ENCODE measurements around the gene RSPH4A. TPM values are rescaled to one million over a fixed set of nuclear protein-coding genes. Genes with fewer than 3 reads are reported as not detected.
A peak's percentile ranks its signal among the peaks of the same experiment; 100 is the strongest.
"Not testable (repeated sequence)": the region's sequence is repeated elsewhere in the genome, so short reads cannot be mapped to it uniquely, and the experiment has no call there.

RSPH4A gene
- total RNA-seq, 1 donor from 2014 or later = 0.60 TPM

DNA sequence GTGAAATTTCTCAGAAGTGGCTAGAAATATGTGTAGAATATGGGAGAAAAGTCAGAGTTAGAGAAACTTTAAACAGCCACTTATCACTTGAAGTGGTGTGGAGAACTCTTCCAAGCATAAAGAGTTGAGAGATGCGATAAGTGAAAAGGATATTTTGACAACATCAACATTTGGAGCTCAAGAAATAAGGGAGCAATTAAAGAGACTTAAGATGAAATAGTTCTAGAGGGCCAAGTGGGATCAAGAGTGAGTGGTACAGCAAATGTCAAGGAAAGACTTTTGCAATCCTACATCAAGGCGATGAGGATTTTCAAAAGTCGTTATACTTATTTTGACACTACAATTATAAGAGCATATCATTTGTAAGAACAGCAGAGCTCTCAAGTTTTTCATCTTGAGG is 9.6 kb downstream of the RSPH4A start:
- no peak for DNase-seq (ENCODE audit: low read depth in 2 of 2)

DNA sequence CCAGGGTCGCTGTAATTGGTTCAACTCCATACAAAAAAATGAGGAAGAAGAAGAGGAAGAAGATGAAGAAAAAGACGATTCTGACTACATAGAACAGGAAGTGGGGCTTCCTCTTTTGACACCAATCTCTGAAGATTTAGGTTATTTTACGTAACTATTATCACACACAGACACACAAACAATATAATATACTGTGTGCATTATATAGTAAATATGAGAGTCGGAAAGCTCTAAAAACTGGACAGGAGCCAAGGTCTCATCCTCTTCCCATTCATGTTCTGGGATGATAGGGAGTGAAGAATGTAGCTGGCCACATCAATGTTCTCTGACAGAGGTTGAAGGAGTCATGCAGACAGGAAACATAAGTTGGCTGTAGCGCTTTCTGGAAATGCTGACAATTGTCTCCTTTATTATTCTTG is 13.3 kb downstream of the RSPH4A start:
- peak; percentile 88 to 94 for DNase-seq (ENCODE audit: low read depth in 2 of 2)

DNA sequence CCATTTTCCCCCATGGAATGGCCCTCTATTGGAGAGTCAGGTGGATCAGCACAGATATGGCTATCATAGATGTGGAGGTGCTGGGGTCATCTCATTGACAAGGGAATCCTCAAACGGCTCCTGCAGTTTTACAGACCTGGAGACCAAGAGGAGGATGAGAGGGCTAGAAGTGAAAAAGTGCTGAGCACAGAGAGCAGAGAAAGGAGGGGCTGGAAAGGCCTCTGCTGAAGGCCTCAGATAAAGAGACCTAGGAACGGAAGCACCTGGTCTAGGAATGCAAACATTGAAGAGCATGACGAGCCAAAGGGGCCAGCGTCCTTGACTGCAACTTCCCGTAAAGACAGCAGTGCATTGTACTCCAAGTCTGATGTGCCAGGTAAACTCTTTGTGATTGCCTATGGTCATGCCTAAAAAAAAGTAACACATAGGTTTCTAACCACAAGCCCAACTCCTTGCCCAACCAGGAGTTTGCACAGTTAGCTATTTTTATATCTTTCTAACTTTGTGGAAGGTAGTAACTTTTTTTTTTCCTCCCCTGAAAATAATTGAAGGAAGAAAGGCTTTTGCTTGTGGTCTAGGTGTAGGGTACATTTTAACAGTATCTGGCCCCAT is 15.2 kb downstream of the RSPH4A start:
- peak; percentile 83 to 90 for DNase-seq (ENCODE audit: low read depth in 2 of 2)

DNA sequence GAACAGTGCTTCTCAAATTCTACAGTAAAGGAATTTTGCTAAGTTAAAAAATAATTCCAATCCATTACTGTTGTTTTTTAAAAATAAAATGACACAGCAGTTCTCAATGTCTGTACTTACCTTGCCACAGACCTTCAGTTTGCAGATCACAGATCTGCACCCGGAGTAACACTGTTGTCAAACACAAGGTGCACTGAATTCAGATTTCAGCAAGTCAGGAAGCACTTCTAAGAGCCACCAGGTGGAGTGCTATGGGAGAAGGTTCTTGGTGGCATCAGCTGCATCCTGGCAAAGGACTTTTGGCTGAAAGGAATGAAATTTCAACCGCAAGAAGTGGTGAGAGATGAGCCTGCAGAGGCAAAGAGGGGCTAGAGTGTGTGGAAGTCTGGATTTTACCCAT is 17.4 kb downstream of the RSPH4A start:
- DNase-seq (ENCODE audit: low read depth in 2 of 2) = peak in 1 of 2 donors; percentile 9

DNA sequence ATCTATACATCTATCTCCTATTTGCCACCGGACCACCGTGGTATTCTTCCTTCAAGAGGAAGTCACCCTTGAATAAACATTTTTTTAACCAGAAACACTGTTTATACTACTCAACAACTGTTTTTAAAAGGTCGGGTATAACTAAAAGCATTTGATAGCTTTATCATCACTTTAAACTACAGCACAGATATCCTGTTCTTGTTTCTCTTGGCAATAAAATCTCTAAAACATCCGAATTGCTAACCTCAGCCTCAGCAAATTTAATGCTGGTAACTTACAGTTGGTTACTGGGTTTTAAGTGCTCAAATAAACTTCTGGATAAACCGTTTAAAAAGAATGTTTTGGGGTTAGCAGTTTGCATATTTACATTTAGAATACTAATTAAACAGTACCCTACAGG is 31.9 kb downstream of the RSPH4A start:
- peak; percentile 81 to 86 for DNase-seq (ENCODE audit: low read depth in 2 of 2)

DNA sequence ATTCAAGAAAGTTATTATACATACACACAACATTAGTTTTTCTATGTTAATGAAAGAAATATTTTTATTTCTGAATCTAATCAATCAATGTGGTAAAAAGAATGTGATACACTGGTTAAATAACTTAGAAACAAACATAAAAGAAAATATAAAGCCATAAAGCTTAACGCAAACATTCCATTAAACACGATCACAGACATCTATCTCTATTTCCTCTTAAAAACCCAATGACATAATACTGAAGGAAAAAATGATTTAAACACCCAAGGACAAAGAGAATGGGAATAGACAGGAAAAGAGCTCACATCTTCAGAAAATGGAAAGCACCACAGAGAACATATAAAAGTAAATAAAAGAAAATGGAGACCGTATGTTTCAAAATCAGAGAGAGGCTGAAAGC is 32.9 kb downstream of the RSPH4A start:
- peak in 1 of 2 donors; percentile 21 for DNase-seq (ENCODE audit: low read depth in 2 of 2)

DNA sequence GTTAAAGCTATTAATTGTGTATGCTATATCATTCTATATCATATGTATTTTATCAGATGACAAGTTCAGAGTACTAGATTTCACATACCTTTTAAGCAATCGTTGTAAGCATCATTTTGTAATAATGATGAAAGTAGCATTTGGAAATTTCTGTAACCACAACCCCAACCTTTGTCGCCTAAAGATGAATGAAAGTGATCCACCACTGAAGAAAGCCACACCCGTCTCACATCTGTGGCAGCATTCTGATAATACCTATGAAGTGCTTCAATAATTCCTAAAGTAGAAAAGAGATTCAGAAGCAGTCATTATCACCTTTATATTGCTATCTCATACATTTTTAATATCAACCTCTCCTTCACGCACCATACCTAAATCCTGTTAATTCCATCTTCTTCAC is 35.6 kb downstream of the RSPH4A start:
- no peak for DNase-seq (ENCODE audit: low read depth in 2 of 2)

DNA sequence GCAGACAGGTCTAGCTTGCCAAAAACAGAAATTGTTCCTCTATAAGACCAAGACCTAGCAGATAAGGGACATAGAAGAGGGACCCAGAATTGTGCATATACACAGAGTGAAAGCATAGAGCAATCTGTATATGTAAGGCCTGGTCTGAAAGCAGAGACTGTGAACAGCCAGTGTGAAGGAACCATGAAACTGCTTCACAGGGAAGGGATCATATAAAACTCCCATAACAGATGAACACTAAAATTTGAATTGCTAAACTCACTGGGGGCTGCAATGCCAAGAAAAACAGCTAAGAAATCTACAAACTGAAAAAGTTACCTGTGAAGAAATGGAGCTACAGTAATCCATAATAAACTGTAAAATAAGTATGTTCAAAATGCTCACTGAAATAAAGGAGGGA is 45.3 kb downstream of the RSPH4A start:
- DNase-seq (ENCODE audit: low read depth in 2 of 2) = no peak

DNA sequence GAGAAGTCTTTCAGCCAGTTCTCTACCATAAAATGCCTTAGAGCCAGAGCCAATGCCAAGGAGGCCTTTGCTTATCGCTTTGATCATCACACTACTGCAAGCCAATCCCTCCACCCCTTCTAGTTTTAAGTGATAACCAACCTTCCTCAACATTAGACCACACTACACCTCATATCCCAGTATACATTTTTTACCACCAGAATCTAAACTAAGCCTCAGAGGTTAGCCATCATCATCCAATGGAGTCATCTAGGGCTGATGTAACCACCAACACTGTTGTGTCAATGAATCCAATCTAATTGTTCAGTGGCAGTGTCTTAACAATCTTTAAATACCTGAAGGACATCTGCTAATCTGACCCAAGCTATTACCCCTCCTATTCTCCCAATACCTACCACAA is 45.9 kb downstream of the RSPH4A start:
- no peak for DNase-seq (ENCODE audit: low read depth in 2 of 2)

DNA sequence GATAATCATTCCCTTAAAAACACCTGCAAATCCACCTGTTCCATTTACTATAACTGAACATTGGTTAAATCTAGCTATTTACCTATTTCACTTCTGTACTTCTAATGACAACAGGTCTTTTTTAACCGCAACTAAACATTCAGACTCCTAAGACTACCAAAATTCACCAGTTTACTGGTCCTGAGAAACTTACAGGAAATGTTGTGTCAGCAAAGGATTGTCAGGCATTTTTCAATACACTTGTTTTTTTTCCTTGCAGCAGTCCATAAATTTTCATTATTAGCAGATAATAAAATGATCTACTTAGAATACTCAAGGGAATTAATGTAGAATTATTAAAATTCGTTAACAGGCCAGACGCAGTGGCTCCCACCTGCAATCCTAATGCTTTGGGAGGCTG is 47.0 kb downstream of the RSPH4A start:
- DNase-seq (ENCODE audit: low read depth in 2 of 2) = no peak

DNA sequence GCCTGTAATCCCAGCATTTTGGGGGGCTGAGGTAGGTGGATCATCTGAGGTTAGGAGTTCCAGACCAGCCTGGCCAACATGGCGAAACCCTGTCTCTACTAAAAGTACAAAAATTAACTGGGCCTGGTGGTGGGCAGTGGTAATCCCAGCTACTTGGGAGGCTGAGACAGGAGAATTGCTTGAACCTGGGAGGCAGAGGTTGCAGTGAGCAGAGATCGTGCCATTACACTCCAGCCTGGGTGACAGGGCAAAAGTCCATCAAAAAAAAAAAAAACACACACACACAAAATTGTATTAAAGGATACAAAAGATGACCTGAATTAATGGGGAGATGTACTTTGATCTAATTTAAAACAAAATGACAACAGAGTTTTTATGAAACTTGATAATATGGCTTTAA is 47.9 kb downstream of the RSPH4A start:
- DNase-seq (ENCODE audit: low read depth in 2 of 2) = not testable (repeated sequence)

DNA sequence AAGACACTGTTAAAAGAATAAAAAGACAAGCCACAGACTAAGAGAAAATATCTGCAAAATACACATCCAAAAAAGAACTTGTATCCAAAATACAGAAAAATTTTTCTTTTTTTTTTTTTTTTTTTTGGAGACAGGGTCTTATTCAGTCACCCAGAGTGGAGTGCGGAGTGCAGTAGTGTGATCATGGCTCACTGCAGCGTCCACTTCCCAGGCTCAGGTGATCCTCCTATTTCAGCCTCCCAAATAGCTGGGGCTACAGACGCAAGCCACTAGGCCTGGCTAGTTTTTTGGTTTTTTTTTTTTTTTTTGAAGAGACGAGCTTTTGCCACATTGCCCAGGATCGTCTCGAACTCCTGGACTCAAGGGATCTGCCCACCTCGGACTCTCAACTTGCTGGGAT is 49.2 kb downstream of the RSPH4A start:
- peak in 1 of 2 donors; percentile 27 for DNase-seq (ENCODE audit: low read depth in 2 of 2)

DNA sequence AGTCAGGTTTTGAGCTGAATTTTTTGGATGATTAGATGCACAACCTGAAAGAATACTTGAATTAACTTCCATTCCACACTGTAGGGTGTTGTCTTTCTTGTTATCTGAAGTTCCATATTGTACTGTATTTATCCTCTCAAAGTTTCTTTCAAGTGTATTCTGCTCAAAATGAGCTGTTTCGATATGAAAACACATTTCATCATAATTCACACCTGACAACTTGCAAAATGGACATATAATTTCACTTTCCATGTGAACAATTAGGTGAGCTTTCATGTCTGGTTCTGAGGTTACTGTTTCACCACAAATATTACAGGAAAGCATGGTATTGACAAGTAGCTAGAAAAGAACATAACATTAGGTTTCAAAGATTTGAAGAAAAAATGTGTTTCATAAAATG is 50.6 kb downstream of the RSPH4A start:
- no peak for DNase-seq (ENCODE audit: low read depth in 2 of 2)

DNA sequence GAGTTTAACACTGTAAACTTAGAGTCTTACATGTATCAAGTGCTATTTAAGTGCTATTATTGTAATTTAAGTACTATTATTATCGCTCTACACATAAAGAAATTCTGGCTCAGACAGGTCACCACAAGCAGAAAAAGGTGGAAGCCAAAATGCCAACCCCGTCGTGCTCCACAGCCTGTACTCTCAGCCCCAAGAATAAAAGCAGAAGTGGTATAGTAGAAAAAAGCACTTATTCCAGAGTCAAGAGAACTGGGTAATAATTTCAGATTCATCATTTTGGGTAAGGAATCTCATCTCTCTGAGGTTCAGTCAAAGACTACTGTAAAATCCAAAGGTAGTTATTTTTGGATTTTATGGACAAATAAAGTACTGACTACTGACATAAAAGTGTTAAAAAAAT is 51.3 kb downstream of the RSPH4A start:
- DNase-seq (ENCODE audit: low read depth in 2 of 2) = no peak

DNA sequence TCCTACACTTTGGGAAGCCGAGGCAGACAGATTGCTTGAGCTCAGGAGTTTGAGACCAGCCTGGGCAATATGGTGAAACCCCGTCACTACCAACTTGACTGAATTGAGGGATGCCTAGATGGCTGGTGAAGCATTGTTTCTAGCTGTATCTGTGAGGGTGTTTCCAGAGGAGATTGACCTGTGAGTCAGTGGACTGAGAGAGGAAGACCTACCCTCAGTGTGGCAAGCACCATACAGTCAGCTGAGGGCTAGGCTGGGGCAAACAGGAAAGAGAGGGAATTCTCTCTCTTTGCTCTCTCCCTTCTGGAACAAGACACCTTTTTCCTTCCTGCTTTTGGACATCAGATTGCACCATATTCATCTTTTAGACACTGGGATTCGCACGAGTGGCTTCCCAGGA is 56.0 kb downstream of the RSPH4A start:
- peak; percentile 60 to 76 for DNase-seq (ENCODE audit: low read depth in 2 of 2)

DNA sequence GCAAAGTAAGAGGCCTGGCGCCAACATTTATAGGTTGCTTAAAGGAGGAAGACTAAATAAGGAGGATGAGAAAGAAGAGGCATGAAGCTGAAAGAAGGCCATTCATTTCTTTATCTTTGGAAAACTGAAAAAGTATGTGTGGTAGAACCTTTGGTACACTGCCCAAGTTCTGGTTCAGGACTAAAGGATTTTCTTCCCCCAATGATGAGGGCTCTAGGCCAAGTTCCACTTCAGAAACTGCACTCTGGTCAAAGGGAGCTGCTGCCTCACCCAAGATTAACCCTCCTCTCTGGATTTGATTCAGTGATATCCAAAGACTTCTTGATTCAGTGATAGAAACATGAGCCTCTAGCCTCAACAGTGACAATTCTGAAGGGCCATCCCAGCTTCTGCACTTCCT is 59.7 kb downstream of the RSPH4A start:
- DNase-seq (ENCODE audit: low read depth in 2 of 2) = no peak

DNA sequence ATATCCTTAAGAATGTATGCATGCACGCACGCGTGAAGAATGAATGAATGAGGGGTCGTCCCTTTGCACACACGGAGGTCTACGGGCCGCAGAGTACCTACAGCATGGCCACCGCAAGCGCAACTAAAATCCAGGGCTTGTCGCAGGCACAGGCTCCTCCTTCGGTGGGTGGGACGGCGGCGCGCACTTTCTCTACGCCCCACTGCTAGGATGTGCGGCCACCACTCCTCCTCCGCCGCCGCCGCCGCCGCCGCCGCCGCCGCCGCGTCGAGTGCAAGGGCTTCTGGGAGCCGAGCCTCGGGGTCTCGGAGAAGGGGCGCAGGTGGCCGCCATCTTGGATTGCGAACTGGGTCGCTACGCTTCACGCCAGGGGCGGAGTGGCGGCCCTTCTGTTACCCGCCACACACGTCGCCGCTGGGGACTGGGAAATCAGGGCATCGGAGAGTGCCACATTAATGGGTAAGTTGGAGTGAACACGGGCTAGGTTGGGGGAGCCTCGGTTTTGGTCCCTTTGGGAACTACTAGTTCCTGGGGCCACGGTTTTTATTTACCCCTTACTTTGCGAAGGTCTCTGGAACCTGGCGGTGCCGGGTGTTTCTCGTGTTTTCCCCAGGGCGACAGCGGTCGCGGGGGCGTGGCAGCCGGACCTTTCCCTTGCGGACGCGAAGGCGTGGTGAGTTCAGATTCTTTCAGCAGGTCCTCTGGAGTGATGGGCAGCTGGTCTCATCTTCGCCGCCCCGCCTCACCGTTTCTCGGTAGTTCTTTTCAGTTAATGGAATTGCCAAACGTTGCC is 64.8 kb downstream of the RSPH4A start, which contains the start of gene KPNA5:
Gene KPNA5 (plus strand): TSS at position 332 of the 793 bp plus-strand sequence. CDS start 124 bp downstream, at position 456.
- peak; percentile 93 to 95 for DNase-seq (ENCODE audit: low read depth in 2 of 2)

DNA sequence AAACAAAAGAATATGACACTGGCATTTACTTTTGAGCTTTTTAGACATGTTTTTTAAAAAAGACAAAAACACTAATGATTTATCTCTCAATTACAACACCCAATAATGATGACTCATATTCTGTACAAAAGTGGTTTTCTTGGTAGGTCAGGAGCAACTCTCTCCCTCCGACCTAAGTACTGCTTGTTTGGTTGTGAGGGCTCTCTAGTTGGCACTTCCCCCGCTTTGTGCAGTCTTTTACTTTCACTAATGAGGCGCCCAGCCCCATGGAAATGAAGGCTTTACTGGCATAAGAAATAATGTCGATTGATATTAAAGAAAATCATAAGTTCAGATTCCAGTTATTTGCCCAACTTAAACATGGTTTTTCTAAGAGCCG is 66.0 kb downstream of the RSPH4A start:
- peak; percentile 30 to 62 for DNase-seq (ENCODE audit: low read depth in 2 of 2)

Other genes with a start within 250 kb of the RSPH4A start
- gene DSE, start 245.5 kb upstream of the RSPH4A start, total RNA-seq = 5.6 and 8.7 TPM in 2 replicates
- gene CALHM6, start 155.1 kb upstream of the RSPH4A start, total RNA-seq = 1.1 and 2.6 TPM in 2 replicates
- 0.40 and 1.5 TPM in 2 replicates for gene CALHM5, start 104.8 kb upstream of the RSPH4A start, total RNA-seq
- gene TRAPPC3L, start 70.8 kb upstream of the RSPH4A start, total RNA-seq = under 0.01 TPM in 1 of 2 replicates, not detected in the other
- 0.22 TPM in 1 of 2 replicates, not detected in the other for gene CALHM4, start 62.7 kb upstream of the RSPH4A start, total RNA-seq
- 17.0 and 19.2 TPM in 2 replicates for gene RWDD1, start 45.0 kb upstream of the RSPH4A start, total RNA-seq
- 17.2 and 34.7 TPM in 2 replicates for gene ZUP1, start 52.3 kb downstream of the RSPH4A start, total RNA-seq
- 5.2 and 14.5 TPM in 2 replicates for gene KPNA5, start 64.7 kb downstream of the RSPH4A start, total RNA-seq
- gene FAM162B, start 149.2 kb downstream of the RSPH4A start, total RNA-seq = 5.2 and 14.1 TPM in 2 replicates
- not detected in 2 replicates for gene GPRC6A, start 212.6 kb downstream of the RSPH4A start, total RNA-seq

Measured in lung microvascular endothelial cell (primary cell).